ENCODE measurements around the gene KLRB1. TPM values are rescaled to one million over a fixed set of nuclear protein-coding genes. Genes with fewer than 3 reads are reported as not detected.

Gene KLRB1
- total and polyA plus RNA-seq, 2 of the 13 experiments (the other 11 are each of a cell fraction or from before 2014, with no cell fraction given): not detected

DNA sequence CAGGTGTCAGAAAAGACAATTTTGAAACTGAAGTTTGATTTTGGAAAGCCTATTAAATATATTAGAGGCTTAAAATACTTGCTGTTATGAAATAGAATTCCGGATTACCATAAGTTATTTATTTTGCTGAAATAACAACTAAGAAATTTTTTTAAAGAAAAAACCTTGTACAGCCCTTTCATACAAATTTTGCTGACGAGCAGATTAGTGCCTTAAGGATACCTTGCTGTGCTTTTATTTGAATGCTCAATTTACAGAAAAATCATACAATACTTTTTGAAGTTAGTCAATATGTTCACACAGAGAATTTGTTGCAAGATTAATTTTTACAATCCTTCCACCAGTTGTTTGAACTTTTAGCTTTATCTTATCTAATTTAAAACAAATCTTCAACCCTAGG, 32.3 kb upstream of the KLRB1 start:
- Histone ChIP-seq H3K4me1 (ENCODE audit: insufficient read depth, low read length) (no peaks in the 10 kb centered on the region), H2AFZ (ENCODE audit: low read length) (no peak overlapping the region), H3K9ac (ENCODE audit: insufficient read depth, low read depth, low read length) (no peak overlapping the region), H3K27ac (ENCODE audit: extremely low read length, insufficient read depth, low read length) (no peak overlapping the region), H3K9me3 (ENCODE audit: low read length) (no peaks in the 10 kb centered on the region), H3K4me2 (ENCODE audit: low read depth, low read length) (no peak overlapping the region), H4K20me1 (ENCODE audit: insufficient read depth, low read length) (no peaks in the 10 kb centered on the region), H3K79me2 (ENCODE audit: insufficient read depth, low read length) (no peaks in the 10 kb centered on the region), H3K27me3 (ENCODE audit: control insufficient read depth in 1 of 2, insufficient read depth in 2 of 2, low read length in 2 of 2) (no peaks in the 10 kb centered on the region), H3K36me3 (replicated peaks in 1 of 2; ENCODE audit: control insufficient read depth in 1 of 2, insufficient read depth in 2 of 2, low read length in 2 of 2) (no peaks in the 10 kb centered on the region), H3K4me3 (replicated peaks in 1 of 3; ENCODE audit: insufficient read depth in 1 of 3, low read depth in 2 of 3, low read length in 3 of 3) (no peak overlapping the region)
- TF ChIP-seq ZNF501 (CRISPR knock-in tag; IDR thresholded peaks at IDR 0.05) (no peak), SIX1 (CRISPR knock-in tag; IDR thresholded peaks at IDR 0.05; ENCODE audit: borderline replicate concordance) (no peak), ZNF350 (CRISPR knock-in tag; IDR thresholded peaks at IDR 0.05; ENCODE audit: borderline replicate concordance, low read depth) (no peak), ZKSCAN8 (CRISPR knock-in tag; IDR thresholded peaks at IDR 0.05; ENCODE audit: borderline replicate concordance) (no peak), ZNF18 (CRISPR knock-in tag; IDR thresholded peaks at IDR 0.05; ENCODE audit: insufficient replicate concordance) (no peak), MAFF (IDR thresholded peaks at IDR 0.05; ENCODE audit: low read depth, low read length) (peak; percentile 76), ZNF432 (CRISPR knock-in tag; IDR thresholded peaks at IDR 0.05; ENCODE audit: borderline replicate concordance) (no peak), ZNF256 (CRISPR knock-in tag; conservative IDR thresholded peaks at IDR 0.05) (no peak), ZNF207 (IDR thresholded peaks at IDR 0.05; ENCODE audit: borderline replicate concordance) (no peak), MAFK (conservative IDR thresholded peaks at IDR 0.05 in 1 of 2, IDR thresholded peaks at IDR 0.05 in 1 of 2; ENCODE audit: low read length in 2 of 2) (peak; percentile 69 to 83)
- TF ChIP-seq, protein P1, sequence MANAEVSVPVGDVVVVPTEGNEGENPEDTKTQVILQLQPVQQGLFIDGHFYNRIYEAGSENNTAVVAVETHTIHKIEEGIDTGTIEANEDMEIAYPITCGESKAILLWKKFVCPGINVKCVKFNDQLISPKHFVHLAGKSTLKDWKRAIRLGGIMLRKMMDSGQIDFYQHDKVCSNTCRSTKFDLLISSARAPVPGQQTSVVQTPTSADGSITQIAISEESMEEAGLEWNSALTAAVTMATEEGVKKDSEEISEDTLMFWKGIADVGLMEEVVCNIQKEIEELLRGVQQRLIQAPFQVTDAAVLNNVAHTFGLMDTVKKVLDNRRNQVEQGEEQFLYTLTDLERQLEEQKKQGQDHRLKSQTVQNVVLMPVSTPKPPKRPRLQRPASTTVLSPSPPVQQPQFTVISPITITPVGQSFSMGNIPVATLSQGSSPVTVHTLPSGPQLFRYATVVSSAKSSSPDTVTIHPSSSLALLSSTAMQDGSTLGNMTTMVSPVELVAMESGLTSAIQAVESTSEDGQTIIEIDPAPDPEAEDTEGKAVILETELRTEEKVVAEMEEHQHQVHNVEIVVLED (CRISPR knock-in tag; IDR thresholded peaks at IDR 0.05; ENCODE audit: borderline replicate concordance): no peak
- TF ChIP-seq, protein P2, sequence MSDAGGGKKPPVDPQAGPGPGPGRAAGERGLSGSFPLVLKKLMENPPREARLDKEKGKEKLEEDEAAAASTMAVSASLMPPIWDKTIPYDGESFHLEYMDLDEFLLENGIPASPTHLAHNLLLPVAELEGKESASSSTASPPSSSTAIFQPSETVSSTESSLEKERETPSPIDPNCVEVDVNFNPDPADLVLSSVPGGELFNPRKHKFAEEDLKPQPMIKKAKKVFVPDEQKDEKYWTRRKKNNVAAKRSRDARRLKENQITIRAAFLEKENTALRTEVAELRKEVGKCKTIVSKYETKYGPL (CRISPR knock-in tag; IDR thresholded peaks at IDR 0.05): no peak
- TF ChIP-seq, protein P3, sequence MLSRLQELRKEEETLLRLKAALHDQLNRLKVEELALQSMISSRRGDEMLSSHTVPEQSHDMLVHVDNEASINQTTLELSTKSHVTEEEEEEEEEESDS (CRISPR knock-in tag; IDR thresholded peaks at IDR 0.05; ENCODE audit: borderline replicate concordance): no peak
- TF ChIP-seq, protein P4, sequence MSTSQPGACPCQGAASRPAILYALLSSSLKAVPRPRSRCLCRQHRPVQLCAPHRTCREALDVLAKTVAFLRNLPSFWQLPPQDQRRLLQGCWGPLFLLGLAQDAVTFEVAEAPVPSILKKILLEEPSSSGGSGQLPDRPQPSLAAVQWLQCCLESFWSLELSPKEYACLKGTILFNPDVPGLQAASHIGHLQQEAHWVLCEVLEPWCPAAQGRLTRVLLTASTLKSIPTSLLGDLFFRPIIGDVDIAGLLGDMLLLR (CRISPR knock-in tag; IDR thresholded peaks at IDR 0.05): no peak
- TF ChIP-seq, protein P5, sequence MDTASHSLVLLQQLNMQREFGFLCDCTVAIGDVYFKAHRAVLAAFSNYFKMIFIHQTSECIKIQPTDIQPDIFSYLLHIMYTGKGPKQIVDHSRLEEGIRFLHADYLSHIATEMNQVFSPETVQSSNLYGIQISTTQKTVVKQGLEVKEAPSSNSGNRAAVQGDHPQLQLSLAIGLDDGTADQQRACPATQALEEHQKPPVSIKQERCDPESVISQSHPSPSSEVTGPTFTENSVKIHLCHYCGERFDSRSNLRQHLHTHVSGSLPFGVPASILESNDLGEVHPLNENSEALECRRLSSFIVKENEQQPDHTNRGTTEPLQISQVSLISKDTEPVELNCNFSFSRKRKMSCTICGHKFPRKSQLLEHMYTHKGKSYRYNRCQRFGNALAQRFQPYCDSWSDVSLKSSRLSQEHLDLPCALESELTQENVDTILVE (CRISPR knock-in tag; IDR thresholded peaks at IDR 0.05): no peak
- WGBS (ENCODE audit: low lambda C conversion rate): 82% methylated on average over 2 of the region's 2 CpGs
- ChIA-PET POLR2A (no interaction called here), CTCF (ENCODE audit: low intra/inter-chr PET ratio, low total read pairs) (no interaction called here)
- ATAC-seq: no peak
- BruUV-seq (replicated peaks): no TSS peak
- intact Hi-C loops (cut with micrococcal nuclease; ENCODE audit: unreplicated experiment): no loop called here
- DNase-seq (ENCODE audit: low spot score): no peak
- in situ Hi-C loops (cut with HindIII; ENCODE audit: extremely low pct_ligation_motif_present, low pct_unique_long_range_greater_than_20kb): no loop called here
- FAIRE-seq: no peak

Data from HepG2 (cell line).